Left lobe of liver (tissue), 2 donors: Measurements from ENCODE around the gene NEAT1. TPM values are rescaled to one million over a fixed set of nuclear protein-coding genes. Genes with fewer than 3 reads are reported as not detected.
"Not testable (repeated sequence)": the region's sequence is repeated elsewhere in the genome, so short reads cannot be mapped to it uniquely, and the experiment has no call there.

ENCODE experiments used
- ATAC-seq: fragments of 200-7000 bp; cut with Tn5 transposase; one replicate; pipeline ENCODE4 v1.9.1; 2020; ENCODE audit warnings: mild to moderate bottlenecking, moderate library complexity
- DNase-seq: peaks from one replicate; pipeline ENCODE4 v3.0.0-alpha.2; 2020; ENCODE audit warnings: low spot score
- total RNA-seq: library from RNA; stranded (reverse); gene quantifications from one replicate; pipeline ENCODE4 v1.2.1, GENCODE V29; 2021
- donor health status: DM: no; HTN: no; CAD: no; lungs with moderate emphysema.
- donor health status: DM: no; HTN: yes; CAD: no.

NEAT1 gene
- total RNA-seq, 1 donor from 2014 or later = 766 TPM

DNA sequence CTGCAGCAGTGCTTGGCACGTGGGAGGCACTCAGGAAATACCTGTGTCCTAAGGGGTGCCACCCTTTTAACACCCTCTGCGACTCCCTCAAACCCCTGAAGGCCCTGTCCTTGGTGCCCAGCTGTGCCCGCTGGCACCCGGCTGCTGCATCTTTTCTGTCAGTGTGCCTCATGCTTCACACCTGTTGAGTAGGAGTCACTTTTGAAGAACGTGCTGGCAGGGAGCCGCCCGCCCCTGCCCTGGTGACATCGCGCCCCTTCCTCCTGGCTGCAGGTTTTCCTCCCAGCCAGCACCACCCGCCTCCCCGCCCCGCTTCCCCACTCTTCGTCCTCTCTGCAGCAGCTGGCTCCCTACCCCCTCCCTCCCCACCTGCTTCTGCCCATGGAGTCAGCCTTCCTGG, 18.4 kb upstream of the NEAT1 start:
- ATAC-seq (no peak), DNase-seq (no peak)

DNA sequence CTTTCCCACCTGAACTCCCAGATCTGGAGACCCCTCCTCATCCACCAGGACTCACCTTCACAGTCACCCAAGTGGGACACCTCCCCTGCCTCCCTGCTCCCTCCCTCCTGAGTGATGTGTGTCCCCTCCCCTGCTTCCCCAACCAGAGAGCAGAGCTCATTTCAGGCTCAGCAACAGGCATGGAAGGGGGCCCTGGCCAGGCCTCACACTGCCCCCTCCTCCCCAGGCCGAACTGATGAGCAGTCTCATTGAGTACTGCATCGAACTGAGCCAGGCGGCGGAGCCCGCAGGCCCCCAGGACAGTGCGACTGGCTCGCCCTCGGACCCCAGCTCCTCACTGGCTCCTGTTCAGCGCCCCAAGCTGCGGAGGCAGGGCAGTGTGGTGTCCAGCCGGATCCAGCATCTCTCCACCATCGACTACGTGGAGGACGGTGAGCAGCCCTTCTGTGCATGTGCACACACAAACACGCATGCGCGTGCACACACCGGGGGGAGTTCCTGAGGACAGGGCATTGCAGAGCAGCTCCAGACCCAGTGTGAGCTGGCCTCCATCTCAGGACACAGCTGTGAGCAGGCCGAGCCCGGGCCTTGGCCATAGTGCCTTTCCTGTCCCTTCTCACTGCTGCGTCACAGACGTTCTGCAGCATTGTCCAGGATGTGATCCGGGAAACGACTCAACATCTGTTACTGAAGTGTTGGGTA, 17.8 kb upstream of the NEAT1 start:
- ATAC-seq = peak; percentile 5
- DNase-seq = no peak

DNA sequence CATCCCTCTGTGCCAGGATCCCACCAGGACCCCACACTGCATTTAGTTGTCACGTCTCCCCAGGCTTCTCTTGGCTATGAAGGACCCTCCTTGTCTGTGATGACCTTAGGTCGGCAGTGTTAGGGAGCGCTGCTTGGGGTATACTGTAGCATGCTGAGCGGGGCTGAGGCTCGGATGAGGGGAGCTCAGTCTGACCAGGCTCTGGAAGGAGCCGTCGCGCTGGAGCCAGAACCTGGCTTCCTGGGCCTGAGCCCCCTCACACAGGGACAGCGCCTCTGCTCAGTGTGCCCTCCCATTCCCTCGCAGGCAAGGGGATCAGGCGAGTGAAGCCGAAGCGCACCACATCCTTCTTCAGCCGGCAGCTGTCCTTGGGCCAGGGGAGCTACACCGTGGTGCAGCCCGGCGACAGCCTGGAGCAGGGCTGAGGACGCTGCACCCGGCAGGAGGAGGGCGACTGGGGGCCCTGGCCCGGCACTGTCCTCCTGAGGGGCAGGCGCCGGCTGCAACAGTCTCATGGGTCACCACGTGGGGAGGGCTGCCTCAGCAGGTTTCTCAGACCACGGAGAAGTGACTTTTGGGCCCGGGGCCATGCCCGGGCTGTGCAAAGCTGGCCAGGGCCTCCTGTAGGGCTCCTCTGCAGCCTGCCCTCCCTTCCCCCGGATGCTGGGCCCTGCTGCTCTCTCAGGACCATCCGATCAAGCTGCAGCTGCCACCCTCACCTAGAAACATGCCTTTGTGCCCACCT, 11.5 kb upstream of the NEAT1 start:
- DNase-seq (no peak), ATAC-seq (no peak)

DNA sequence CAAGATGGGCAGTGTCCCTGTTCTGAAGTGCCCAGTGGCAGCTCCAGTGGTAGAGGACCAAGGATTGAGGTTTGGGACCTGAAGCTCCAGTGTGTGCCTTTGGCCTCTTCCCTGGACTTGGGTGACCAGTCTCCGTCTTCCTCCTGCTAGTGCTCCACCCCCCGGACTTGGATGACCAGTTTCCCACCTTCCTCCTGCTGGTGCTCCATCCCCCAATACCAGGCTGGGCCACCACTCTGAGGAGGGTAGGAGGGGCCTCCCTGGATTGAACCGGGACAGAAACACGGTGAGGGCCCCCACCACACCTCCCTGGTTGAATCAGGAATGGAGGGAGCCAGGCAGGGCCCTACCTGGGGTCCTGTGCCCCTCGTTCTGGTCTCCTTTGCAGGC, 10.9 kb upstream of the NEAT1 start:
- DNase-seq = no peak
- ATAC-seq = no peak

DNA sequence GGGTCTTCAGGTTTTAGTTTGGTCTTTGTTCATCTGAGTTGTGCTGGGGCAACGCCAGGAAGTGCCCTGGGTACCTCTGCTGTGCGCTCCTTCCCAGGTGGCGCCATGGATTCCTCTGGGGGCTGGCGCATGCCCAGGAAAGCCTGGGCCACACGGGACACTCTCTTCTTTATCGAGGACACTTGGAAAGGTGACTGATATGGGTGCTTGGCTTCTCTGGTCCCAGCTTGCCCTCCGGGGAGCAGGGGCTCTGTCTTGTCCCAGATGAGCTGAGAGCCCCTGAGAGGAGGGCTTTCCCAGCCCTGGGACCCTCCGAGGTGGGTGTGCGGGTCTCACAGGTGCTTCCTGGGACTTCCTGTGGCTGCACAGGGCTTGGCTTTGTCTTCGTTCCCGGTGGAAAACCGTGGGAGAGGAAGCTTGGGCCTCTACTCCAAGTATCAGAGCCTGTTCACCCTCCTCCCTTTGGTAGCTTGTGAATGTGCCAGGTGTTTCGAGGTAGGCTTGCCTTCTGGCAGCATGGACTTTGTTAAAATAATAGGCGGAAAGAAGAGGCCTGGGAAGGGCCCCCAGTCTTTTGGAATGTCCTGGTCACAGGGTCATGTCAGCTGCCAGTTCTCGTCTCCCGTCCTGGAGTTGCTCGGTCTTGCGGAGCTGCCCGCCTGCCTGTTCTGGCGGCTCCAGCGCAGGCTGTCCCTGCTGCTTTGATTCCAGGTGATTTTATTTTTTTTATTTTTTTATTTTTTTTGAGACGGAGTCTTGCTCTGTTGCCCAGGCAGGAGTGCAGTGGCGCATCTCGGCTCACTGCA, 10.1 kb upstream of the NEAT1 start:
- no peak for ATAC-seq
- no peak for DNase-seq

DNA sequence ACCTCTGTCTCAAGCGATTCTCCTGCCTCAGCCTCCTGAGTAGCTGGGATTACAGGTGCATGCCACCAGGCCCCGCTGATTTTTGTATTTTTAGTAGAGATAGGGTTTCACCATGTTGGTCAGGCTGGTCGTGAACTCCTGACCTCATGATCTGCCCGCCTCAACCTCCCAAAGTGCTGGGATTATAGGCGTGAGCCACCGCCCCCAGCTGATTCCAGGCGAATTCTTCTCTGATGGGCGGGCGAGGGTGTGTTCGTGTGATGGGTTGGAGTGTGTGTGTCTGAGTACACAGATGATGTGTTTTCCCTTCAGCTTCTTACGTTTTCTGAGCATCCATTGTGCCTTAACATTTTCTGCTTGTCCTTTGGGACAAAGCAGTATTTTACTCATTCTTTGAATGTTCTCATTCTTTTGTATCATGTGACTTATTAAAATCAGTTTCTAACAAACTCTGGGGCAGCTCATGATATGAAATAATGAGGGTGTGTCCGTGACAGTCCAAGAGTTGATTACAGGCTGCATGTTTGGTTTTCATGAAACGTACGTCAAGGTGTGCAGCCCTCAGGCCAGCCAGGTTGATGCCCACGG, 9.4 kb upstream of the NEAT1 start:
- not testable (repeated sequence) for ATAC-seq, DNase-seq

DNA sequence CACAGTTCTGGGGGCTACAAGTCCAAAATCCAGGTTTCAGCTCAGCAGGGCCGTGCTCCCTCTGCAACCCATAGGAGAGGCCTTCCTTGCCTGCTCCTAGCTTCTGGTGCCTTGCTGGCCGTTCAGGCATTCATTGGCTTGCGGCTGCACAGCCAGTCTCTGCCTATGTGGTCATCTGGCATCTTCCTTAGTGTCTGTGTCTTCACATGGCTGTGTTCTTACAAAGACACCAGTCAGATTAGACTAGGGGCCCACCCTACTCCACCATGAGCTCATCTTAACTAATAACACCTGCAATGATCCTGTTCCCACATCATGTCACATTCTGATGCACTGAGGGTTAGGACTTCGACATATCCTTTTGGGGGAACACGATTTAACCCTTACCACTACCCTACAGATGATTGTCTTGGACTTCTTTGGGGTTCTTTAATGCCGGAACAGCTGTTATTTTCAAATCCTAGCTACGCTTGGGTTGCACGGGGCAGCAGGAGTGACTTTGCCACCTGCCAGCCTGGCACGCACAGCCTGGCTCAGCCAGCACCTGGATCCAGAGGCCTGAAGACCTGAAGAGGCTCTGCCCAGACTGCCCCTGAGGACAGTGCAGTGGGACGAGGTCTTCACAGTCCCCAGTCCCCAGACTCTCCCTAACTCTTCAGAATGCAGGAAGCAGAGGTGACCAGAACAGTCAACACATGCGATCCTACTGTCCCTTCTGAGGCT, 7.7 kb upstream of the NEAT1 start:
- peak; percentile 43 for DNase-seq

DNA sequence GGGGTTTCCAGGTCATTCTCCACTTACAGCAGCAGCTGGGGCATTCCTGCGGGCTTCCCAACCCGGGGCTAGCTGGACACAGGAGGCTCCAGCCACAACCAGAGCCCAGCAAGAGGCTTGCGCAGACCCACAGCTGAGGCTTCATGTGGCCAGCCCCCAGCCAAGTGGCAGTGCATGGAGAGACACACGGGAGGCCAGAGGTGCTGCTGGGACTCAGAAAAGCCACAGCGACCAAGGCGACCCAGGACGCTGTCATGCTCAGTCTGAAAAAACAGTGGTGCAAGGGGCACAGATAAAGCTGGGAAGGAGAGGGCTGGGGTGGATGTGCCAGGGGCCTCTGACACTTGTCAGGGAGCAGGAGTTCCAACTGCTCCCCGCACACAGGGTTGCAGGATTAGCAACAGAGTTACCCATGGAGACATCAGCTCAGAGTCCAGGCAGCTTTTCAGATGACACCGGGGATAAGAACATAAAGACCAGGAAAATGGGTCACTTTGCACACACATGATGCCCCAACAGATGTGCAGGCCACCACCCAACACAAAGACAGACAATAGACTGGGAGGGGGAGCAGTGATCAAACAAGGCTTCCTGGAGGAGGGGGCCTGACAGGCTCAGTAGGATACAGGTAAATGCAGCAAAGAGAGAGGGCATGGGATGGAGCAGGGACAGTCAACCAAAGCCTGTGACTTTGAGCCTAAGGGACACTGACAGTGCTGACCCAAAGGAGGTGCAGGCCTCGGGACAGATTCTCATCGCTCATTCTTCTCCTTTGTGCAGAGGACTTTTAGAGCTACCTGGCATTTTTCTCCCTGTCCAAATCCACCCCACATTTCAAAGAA, 6.9 kb upstream of the NEAT1 start:
- ATAC-seq (no peak), DNase-seq (peak; percentile 51)

More for the DNA sequence above, 7.7 kb upstream of the NEAT1 start:
- no peak for ATAC-seq

DNA sequence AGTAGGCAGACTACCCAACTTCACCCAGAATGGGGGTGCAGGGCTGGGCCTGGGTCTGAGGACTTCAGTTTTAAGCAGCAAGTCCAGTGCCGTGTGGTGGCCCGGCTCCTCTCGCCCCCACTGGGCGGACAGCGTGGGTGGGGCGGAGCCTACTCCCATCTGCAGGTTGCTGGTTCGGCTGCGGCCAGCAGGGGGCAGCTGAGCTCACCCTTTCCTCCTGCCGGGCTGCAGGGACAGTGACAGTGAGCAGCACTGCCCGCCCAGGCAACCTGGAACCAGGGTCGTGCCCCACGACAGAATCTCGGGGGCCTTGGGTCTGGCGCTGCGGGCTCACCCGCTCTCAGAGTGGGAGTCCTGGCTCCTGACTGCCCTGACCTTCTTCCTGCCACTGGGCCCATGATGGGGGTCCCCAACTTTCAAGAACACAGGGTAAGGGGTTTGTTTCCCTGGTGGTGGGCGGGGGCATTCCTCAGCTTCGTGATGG, 6.2 kb upstream of the NEAT1 start:
- DNase-seq (peak; percentile 94), ATAC-seq (peak; percentile 56)

DNA sequence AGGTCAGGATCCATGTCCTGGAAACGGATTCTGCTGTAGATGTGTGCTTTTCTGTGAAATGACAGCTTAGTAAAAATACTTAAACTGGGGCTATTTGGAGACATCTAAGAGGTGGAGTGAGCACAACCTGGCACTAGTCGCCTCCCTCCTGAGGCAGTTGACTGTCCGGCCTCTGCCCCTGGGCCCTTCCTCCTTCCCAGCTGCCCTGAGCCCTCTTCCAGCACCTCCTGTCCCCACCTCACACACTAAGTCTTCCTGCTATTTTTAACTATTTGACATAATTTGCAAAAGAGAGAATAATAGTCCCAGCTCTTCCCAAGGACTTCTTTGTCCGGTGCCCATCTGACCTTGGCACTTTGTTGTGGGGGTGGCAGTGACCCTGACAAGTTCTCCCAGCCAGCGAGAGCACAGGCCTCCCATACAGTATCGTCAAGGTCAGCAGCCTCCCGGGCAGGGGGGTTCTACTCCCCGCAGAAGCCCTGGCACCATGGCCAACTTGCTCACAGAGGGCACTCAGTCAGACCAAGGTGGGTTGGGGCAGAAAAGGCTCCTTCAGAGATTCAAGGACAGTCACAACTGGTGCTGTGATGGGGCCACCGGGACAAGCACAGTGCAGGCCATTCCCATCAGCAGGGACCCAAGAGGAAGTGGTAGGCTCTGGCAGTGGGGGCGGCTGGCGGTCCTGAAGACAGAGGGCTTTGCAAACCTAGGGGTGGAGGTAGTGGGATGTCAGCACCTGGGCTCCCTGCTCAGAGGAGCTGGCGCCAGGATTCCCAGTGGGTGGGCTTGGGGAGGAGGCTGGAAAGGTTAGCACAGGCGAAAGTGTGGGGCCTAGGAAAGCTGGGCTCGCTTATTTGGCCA, 5.5 kb upstream of the NEAT1 start:
- ATAC-seq = no peak
- peak; percentile 72 for DNase-seq

DNA sequence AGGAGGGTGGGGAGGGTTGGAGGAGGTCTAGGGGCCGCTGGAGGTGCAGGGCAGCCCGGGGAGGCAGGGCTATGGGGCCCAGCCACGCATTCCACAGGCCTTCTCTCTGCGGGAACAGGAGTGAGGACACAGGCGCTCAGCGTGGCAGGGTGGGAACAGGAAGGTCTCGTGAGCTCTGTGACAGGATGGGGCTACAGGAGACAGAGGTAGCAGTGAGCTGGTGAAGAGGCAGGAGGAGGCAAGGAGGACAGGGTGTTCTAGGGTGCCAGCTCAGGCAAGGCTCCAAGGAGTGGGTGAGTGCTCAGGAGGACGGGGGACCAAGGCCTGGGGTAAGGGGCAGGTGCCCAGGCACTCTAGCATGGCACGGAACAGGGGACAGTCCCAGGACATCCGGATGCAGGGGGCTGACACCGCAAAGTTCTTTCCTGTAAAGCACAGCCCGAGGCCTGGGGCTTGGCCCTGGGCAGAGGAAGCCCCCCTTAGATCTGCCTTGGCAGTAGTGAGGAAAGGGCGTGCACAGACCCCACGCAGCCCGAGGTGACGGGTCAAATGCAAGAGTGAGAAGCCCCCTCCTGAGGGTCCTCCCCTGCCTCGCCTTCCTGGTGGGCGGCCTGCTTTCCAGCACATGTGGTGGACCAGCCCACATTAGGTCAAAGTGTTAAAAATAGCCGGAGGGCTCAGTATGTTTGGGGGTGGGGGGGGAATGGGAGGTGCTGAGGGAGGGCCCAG, 4.7 kb upstream of the NEAT1 start:
- peak; percentile 68 for DNase-seq
- no peak for ATAC-seq

DNA sequence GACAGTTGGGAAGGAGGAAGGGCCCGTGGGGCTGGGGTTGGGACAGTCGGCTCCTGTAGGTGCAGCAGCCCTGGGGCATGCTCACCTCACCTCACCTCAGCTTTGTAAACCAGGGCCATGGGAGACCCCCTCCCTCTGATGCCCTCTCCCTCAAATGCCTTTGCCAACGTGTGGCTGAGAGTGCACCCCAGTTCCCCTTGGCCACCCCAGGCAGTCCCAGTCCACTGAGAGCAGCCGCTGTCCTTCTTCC, 4.2 kb upstream of the NEAT1 start:
- DNase-seq = no peak

DNA sequence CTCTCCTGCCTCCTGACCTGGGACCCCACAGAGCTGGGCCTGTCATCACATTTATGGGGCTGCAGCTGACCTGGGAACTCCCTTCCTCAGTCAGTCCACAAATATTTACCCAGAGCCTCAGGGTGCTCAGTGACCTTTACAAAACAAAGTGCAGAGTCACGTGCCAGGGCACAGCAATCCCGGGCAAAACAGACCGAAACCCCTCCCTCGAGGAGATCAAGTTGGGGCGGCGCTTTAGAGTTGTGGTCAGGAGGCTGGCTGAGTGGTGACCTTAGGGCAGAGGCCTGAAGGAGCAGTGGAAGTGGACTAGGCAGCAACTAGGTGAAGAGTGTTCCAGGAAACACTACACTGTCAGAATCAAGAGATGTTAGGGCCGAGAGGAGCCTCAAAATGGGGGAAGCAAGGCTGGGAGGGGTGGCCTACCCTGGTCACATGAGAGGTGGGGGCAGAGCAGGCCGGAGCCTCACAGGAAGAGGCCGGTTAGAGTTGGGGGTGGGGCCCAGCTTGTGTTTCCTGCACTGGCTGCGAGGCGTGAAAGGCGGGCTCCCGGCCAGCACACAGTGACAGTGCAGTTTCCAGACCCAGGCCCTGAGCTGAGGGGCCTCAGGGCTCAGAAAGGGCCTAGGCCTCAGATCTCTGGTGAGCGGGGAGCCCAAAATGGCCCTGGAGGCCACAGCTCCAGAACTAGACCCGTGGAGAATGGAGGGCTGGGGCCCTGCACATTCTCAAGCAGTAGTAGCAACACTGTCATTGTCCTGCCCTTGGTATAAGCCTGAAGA, 3.7 kb upstream of the NEAT1 start:
- DNase-seq = peak; percentile 98
- ATAC-seq = peak; percentile 31

More for the DNA sequence above, 4.2 kb upstream of the NEAT1 start:
- ATAC-seq = peak; percentile 3

DNA sequence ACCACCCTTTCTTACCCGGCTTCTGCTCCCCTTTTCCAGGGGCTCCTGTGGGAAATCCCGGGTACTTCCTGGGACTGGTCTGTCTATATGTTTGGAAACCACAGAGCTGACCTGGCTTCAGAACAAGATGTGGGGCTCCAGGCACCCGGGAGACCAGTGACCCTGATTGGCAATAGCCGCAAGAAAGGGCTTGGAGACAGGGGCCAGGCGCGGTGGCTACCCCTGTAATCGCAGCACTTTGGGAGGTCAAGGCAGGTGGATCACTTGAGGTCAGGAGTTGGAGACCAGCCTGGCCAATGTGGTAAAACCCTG, 3.2 kb upstream of the NEAT1 start:
- ATAC-seq = no peak
- DNase-seq = peak; percentile 66

DNA sequence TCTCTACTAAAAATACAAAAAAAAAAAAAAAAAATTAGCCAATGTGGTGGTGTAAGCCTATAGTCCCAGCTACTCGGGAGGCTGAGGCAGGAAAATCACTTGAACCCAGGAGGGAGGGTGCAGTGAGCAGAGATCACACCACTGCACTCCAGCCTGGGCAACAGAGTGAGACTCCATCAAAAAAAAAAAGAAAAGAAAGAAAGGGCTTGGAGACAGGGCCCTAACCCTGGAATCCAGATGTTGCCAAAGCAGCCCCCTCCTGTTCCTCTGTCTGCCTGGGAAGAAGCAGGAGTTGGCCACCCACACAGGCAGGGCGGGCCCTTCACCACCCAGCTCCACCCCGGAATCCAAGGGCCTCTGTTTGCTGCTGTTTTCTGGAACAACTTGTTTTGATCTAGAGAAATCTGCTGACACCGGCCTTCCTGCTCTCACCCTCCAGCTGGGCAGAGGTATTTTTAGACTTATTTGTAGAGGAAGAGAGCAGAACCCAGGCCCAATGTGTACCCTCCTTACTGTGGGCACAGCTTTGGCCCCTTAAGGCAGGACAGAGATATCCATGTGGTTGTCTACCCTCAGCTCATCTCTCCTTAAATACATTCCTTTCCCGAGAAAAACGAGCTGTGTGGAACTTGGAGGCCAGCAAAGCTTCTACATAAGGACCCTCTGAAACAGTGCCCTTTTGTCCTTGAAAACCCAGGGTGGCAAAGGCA, 2.7 kb upstream of the NEAT1 start:
- ATAC-seq = peak; percentile 25
- peak; percentile 94 for DNase-seq

DNA sequence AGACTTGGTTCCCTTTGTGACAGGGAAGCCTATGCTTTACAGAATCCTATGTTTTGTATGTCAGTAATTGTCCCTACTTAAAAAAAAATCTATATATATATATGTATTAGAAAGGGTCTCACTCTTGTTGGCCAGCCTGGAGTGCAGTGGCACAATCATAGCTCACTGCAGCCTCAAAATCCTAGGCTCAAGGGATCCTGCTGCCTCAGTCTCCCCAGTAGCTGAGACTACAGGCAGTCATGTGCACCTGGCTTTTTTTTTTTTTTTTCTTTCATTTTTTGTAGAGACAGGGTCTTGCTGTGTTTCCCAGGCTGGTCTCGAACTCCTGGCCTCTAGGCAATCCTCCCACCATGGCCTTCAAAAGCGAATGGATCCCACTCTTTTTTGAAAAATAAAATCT, 2.1 kb upstream of the NEAT1 start:
- DNase-seq = peak; percentile 45

More for the DNA sequence above, 2.1 kb upstream of the NEAT1 start:
- no peak for ATAC-seq
